Fibroblast of villous mesenchyme (primary cell): ENCODE data around the gene KRTAP23-1. TPM values are rescaled to one million over a fixed set of nuclear protein-coding genes. Genes with fewer than 3 reads are reported as not detected.

Experiments
- DNase-seq: peaks from one replicate; pipeline ENCODE4 v3.0.0-alpha.2; 2010; ENCODE audit warnings: low read depth
- H3K4me3 ChIP-seq: 2 replicates; pipeline ENCODE4 v1.5.1; 2011; ENCODE audit warnings: low read depth, mild to moderate bottlenecking, low read length
- total RNA-seq: library from RNA; depleted of rRNA; stranded (reverse); fragments of >200 nt; gene quantifications from 2 replicates; pipeline ENCODE4 v1.2.3, GENCODE V29; 2012
- TF ChIP-seq, protein P1 (sequence below): IDR thresholded peaks from 2 replicates; pipeline ENCODE4 v1.5.1; 2012; ENCODE audit warnings: low read depth, mild to moderate bottlenecking, low read length; ENCODE audit not compliant: insufficient read depth

KRTAP23-1 gene
- total RNA-seq, 1 donor = not detected

DNA sequence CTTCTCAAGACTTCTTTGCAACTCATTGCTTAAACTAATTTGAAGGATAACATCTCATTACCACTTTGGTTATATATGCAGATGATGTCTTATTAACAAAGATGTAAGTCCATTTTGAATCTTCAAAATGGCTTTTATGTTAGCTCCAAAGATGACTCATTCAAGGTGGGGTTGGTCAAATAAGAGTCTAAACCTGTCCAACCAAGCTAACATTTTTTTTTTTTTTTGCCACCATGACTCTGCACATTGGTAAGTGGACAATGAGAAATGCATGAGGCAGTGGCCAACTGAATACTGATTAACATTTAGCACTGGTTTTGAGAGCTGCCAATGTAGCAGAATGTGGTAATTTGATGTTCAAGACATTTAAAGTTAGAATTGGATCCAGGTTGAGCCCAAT lies 10.6 kb downstream of the KRTAP23-1 start:
- TF ChIP-seq, protein P1, sequence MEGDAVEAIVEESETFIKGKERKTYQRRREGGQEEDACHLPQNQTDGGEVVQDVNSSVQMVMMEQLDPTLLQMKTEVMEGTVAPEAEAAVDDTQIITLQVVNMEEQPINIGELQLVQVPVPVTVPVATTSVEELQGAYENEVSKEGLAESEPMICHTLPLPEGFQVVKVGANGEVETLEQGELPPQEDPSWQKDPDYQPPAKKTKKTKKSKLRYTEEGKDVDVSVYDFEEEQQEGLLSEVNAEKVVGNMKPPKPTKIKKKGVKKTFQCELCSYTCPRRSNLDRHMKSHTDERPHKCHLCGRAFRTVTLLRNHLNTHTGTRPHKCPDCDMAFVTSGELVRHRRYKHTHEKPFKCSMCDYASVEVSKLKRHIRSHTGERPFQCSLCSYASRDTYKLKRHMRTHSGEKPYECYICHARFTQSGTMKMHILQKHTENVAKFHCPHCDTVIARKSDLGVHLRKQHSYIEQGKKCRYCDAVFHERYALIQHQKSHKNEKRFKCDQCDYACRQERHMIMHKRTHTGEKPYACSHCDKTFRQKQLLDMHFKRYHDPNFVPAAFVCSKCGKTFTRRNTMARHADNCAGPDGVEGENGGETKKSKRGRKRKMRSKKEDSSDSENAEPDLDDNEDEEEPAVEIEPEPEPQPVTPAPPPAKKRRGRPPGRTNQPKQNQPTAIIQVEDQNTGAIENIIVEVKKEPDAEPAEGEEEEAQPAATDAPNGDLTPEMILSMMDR = no peak
- no peak overlapping the region for H3K4me3 ChIP-seq
- DNase-seq = no peak

DNA sequence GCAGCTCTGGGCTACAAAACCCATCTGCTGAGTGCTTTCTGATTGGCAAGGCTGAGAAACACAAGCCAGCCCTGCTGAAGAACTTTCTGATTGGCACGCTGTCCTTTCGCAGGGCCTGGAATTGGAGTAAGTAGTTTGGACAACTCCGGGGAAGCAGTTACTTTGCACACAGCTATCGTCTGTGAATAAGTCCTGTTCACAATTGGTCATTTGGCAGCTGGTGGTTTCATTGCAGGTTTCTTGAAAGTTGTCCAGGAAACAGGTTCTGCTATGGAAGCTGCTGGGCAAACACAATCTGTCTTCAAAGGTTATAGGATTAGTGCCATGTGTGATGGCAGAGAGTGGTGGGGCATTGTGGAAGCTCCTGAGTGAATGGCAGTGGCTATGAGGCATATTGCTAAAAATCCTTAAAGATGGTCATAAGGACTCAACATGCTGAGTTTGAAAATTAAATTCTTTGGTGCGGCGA lies 11.1 kb downstream of the KRTAP23-1 start, which contains the start of gene KRTAP27-1:
TSS of gene KRTAP27-1 (minus strand) at position 419 of the 469 bp plus-strand sequence. CDS start at position 393, 26 bp downstream.
- TF ChIP-seq, protein P1 = no peak
- H3K4me3 ChIP-seq = no peak within 1 kb of the TSS
- no peak for DNase-seq

DNA sequence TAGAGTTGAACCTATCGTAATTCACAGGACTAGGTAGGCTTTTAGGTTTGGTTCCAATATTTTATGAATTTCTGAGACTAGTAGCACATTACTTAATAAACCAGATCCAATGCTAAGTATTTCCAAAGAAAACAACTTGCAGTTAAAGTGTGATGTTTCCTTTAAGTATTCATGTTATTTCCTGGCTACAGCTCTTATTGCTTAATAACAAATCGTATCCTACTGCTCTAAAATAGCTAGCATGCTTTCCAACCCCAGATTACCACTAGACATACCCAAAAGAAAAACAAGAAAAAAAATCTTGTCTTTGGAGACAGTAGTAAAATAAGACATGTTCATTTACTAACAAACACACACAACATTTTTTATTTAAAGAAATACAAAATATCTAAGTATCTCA lies 11.8 kb downstream of the KRTAP23-1 start:
- TF ChIP-seq, protein P1 = no peak
- no peak overlapping the region for H3K4me3 ChIP-seq
- DNase-seq = peak; percentile 3

DNA sequence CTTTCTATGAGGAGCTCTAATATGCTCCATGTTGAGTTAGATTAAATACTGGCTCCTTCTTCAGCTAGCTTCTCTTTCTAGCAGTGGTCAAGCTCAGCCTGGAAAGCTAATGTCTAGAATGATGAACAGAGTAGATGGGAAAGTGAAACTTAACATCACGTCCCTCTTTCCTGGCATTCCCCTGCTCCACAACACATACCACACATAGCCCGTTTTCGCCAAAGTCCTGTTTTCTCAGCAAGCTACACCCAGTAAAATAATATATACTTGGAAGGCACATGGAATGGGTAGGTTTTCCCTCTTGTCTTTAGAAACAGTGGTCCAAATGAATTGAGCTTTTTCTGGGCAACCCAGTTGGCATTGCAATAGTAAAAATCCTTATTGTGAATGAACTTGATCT lies 14.7 kb downstream of the KRTAP23-1 start:
- TF ChIP-seq, protein P1 = no peak
- DNase-seq = no peak
- no peak overlapping the region for H3K4me3 ChIP-seq

DNA sequence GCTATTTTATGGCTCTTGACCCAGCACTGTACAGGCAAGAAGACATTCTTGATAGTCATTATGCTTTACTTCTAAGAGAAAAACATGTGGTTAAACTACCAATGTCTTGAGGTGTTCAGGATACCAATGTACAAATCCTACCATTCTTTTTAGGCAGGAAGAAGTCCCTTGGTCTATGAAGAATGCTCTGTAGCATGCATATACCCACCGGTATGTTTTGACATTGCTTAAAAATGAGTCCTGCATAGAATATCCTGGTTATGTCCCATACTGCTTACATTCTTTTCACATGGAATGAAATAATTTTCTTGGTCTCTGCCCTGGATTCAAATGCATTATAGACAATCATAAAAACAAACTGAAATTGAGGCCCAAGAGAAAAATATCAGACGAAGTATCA lies 15.7 kb downstream of the KRTAP23-1 start:
- DNase-seq = no peak
- no peak overlapping the region for H3K4me3 ChIP-seq
- TF ChIP-seq, protein P1 = no peak

DNA sequence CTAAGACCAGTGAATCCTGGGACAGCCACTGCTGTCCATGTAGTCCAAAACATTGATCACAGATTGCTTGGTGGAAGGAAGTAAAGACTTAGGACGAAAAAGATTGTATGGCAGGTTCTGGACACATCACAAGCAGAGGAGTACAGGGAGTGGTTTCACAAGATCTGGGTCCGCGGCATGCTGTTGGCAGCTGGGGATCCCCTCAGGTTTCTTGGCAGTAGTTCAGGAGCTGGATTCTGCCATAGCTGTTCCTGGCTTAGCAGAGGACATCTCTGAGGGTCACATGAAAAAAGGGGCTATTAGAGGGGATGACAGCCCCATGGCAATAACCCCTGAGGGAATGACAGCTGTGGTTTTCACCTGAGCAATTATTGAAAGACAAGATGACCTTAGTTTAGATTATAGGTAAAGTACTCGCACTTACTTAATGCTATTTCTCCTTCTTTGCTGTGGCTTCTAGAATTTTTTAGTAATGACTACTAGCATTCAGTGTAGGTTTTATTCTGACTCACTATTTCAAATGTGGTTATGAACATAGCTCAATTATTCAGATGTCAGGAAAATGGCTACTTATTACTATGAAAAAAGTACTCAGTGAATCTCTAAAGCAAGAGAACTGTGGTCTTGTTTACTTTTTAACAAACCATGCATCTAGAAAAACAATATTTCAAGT lies 19.1 kb downstream of the KRTAP23-1 start:
- no peak for DNase-seq
- TF ChIP-seq, protein P1 = no peak
- no peak overlapping the region for H3K4me3 ChIP-seq

DNA sequence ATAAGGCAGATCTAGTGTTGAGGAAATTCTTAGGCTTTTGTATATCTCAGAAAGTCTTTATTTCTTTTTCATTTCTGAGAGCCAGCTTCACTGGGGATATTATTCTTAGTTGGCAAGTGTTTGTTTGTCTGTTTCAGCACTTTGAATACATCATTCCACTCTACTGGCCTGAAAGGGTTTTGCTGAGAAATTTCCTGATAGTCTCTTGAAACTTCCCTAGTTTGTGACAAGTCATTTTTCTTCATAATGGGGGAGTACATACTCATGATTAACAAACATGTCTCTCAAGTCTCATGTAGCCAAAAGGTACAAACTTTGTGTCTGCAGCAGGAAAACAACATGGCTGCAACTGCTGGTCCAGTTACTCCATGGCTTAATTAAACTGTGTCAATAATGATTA lies 22.0 kb downstream of the KRTAP23-1 start:
- DNase-seq = no peak
- TF ChIP-seq, protein P1 = no peak
- no peak overlapping the region for H3K4me3 ChIP-seq
